ENCODE measurements around the gene FARP2.

The FARP2 gene

GRCh38 chr2:241463276-241464135 is 107.4 kb downstream of the FARP2 start:
- Histone ChIP-seq H3K9me2 (ENCODE audit: low read depth, low read length) (no peaks in the 10 kb centered on the region), H3K4me3 (ENCODE audit: low read depth, low read length, poor library complexity, severe bottlenecking) (no peak overlapping the region), H3K36me3 (ENCODE audit: insufficient read depth, low read length) (no peaks in the 10 kb centered on the region), H3K27me3 (ENCODE audit: insufficient read depth, low read length) (0 out of 2 replicates have a peak, but pooled peaks cover 6% of the 10 kb centered on the region), H3K9me3 (ENCODE audit: low read length) (no peaks in the 10 kb centered on the region), H2AFZ (ENCODE audit: low read length) (no peak overlapping the region), H3K27ac (ENCODE audit: low read depth, low read length, poor library complexity, severe bottlenecking) (no peak overlapping the region), H3K9ac (ENCODE audit: low read length) (no peak overlapping the region), H3K4me2 (ENCODE audit: low read length) (no peak overlapping the region), H3K79me2 (ENCODE audit: insufficient read depth, low read length) (no peaks in the 10 kb centered on the region), H3F3A (ENCODE audit: insufficient read depth, low read length) (no peaks in the 10 kb centered on the region), H3K4me1 (ENCODE audit: insufficient read depth, low read length, severe bottlenecking) (no peaks in the 10 kb centered on the region), H4K20me1 (ENCODE audit: insufficient read depth, low read length) (no peaks in the 10 kb centered on the region)
- TF ChIP-seq EZH2 (IDR thresholded peaks at IDR 0.05; ENCODE audit: borderline replicate concordance, low read length): no peak
- no peak for TF ChIP-seq CTCF (IDR thresholded peaks at IDR 0.05; ENCODE audit: low read length)

GRCh38 chr2:241465543-241465942 is 109.5 kb downstream of the FARP2 start:
- Histone ChIP-seq H4K20me1 (ENCODE audit: insufficient read depth, low read length) (no peaks in the 10 kb centered on the region), H3F3A (ENCODE audit: insufficient read depth, low read length) (no peaks in the 10 kb centered on the region), H3K79me2 (ENCODE audit: insufficient read depth, low read length) (no peaks in the 10 kb centered on the region), H3K9me2 (ENCODE audit: low read depth, low read length) (no peaks in the 10 kb centered on the region), H3K4me1 (ENCODE audit: insufficient read depth, low read length, severe bottlenecking) (no peaks in the 10 kb centered on the region), H3K4me2 (ENCODE audit: low read length) (no peak overlapping the region), H3K9me3 (ENCODE audit: low read length) (no peaks in the 10 kb centered on the region), H3K27me3 (ENCODE audit: insufficient read depth, low read length) (0 out of 2 replicates have a peak, but pooled peaks cover 6% of the 10 kb centered on the region), H3K27ac (ENCODE audit: low read depth, low read length, poor library complexity, severe bottlenecking) (no peak overlapping the region), H3K9ac (ENCODE audit: low read length) (no peak overlapping the region), H2AFZ (ENCODE audit: low read length) (no peak overlapping the region), H3K4me3 (ENCODE audit: low read depth, low read length, poor library complexity, severe bottlenecking) (no peak overlapping the region), H3K36me3 (ENCODE audit: insufficient read depth, low read length) (no peaks in the 10 kb centered on the region)
- TF ChIP-seq EZH2 (IDR thresholded peaks at IDR 0.05; ENCODE audit: borderline replicate concordance, low read length): no peak
- TF ChIP-seq CTCF (IDR thresholded peaks at IDR 0.05; ENCODE audit: low read length): no peak

GRCh38 chr2:241466230-241466629 is 110.1 kb downstream of the FARP2 start:
- Histone ChIP-seq H3K4me2 (ENCODE audit: low read length) (no peak overlapping the region), H3F3A (ENCODE audit: insufficient read depth, low read length) (no peaks in the 10 kb centered on the region), H3K36me3 (ENCODE audit: insufficient read depth, low read length) (no peaks in the 10 kb centered on the region), H3K9ac (ENCODE audit: low read length) (no peak overlapping the region), H3K27ac (ENCODE audit: low read depth, low read length, poor library complexity, severe bottlenecking) (no peak overlapping the region), H3K4me1 (ENCODE audit: insufficient read depth, low read length, severe bottlenecking) (no peaks in the 10 kb centered on the region), H3K9me3 (ENCODE audit: low read length) (no peaks in the 10 kb centered on the region), H3K9me2 (ENCODE audit: low read depth, low read length) (no peaks in the 10 kb centered on the region), H2AFZ (ENCODE audit: low read length) (no peak overlapping the region), H4K20me1 (ENCODE audit: insufficient read depth, low read length) (no peaks in the 10 kb centered on the region), H3K79me2 (ENCODE audit: insufficient read depth, low read length) (no peaks in the 10 kb centered on the region), H3K27me3 (ENCODE audit: insufficient read depth, low read length) (0 out of 2 replicates have a peak, but pooled peaks cover 6% of the 10 kb centered on the region), H3K4me3 (ENCODE audit: low read depth, low read length, poor library complexity, severe bottlenecking) (no peak overlapping the region)
- TF ChIP-seq EZH2 (IDR thresholded peaks at IDR 0.05; ENCODE audit: borderline replicate concordance, low read length): no peak
- TF ChIP-seq CTCF (IDR thresholded peaks at IDR 0.05; ENCODE audit: low read length): no peak
